Measurements from ENCODE around the gene OTUD1. TPM values are rescaled to one million over a fixed set of nuclear protein-coding genes. Genes with fewer than 3 reads are reported as not detected.

OTUD1 gene
- total RNA-seq, 1 experiment from 2014 or later, result 10.4 TPM

- DNase-seq, result no peak
- CTCF ChIA-PET, result no interaction called here
- no peaks in the 10 kb centered on the region for H3K36me3 Mint-ChIP-seq (ENCODE audit: insufficient read depth, unreplicated experiment)
- no peak overlapping the region for H3K27ac Mint-ChIP-seq (ENCODE audit: unreplicated experiment)
- peaks cover 33% of the 10 kb centered on the region for H3K27me3 Mint-ChIP-seq (ENCODE audit: unreplicated experiment)
- H3K4me3 Mint-ChIP-seq (ENCODE audit: low read depth, unreplicated experiment), result no peak overlapping the region
- no TSS peak for BruUV-seq (replicated peaks)
- intact Hi-C loops (cut with micrococcal nuclease; ENCODE audit: unreplicated experiment), result no loop called here
- H3K9me3 Mint-ChIP-seq (ENCODE audit: low read depth, unreplicated experiment), result no peaks in the 10 kb centered on the region
- no peak for TF ChIP-seq CTCF (IDR thresholded peaks at IDR 0.05; ENCODE audit: unreplicated experiment)
- no peaks in the 10 kb centered on the region for H3K4me1 Mint-ChIP-seq (ENCODE audit: low read depth, unreplicated experiment)
Measured at GRCh38 chr10:23472181-23472580, 33.3 kb downstream of the OTUD1 start.

- TF ChIP-seq CTCF (IDR thresholded peaks at IDR 0.05; ENCODE audit: unreplicated experiment), result no peak
- Mint-ChIP-seq H3K27me3 (ENCODE audit: unreplicated experiment) (peaks cover 30% of the 10 kb centered on the region), H3K9me3 (ENCODE audit: low read depth, unreplicated experiment) (no peaks in the 10 kb centered on the region), H3K4me1 (ENCODE audit: low read depth, unreplicated experiment) (no peaks in the 10 kb centered on the region), H3K36me3 (ENCODE audit: insufficient read depth, unreplicated experiment) (no peaks in the 10 kb centered on the region), H3K27ac (ENCODE audit: unreplicated experiment) (no peak overlapping the region), H3K4me3 (ENCODE audit: low read depth, unreplicated experiment) (no peak overlapping the region)
- CTCF ChIA-PET, result no interaction called here
- no peak for DNase-seq
- intact Hi-C loops (cut with micrococcal nuclease; ENCODE audit: unreplicated experiment), result no loop called here
- no TSS peak for BruUV-seq (replicated peaks)
Measured at GRCh38 chr10:23474081-23474480, 35.2 kb downstream of the OTUD1 start.

GRCh38 chr10:23474626-23475025, 35.8 kb downstream of the OTUD1 start:
- peaks cover 24% of the 10 kb centered on the region for H3K27me3 Mint-ChIP-seq (ENCODE audit: unreplicated experiment)
- H3K4me3 Mint-ChIP-seq (ENCODE audit: low read depth, unreplicated experiment), result no peak overlapping the region
- intact Hi-C loops (cut with micrococcal nuclease; ENCODE audit: unreplicated experiment), result no loop called here

GRCh38 chr10:23478570-23478969, 39.7 kb downstream of the OTUD1 start:
- no TSS peak for BruUV-seq (replicated peaks)
- Mint-ChIP-seq H3K4me3 (ENCODE audit: low read depth, unreplicated experiment) (no peak overlapping the region), H3K4me1 (ENCODE audit: low read depth, unreplicated experiment) (no peaks in the 10 kb centered on the region), H3K27ac (ENCODE audit: unreplicated experiment) (no peak overlapping the region), H3K9me3 (ENCODE audit: low read depth, unreplicated experiment) (no peaks in the 10 kb centered on the region), H3K27me3 (ENCODE audit: unreplicated experiment) (peaks cover 9% of the 10 kb centered on the region), H3K36me3 (ENCODE audit: insufficient read depth, unreplicated experiment) (no peaks in the 10 kb centered on the region)
- no peak for DNase-seq
- CTCF ChIA-PET, result no interaction called here
- intact Hi-C loops (cut with micrococcal nuclease; ENCODE audit: unreplicated experiment), result no loop called here
- no peak for TF ChIP-seq CTCF (IDR thresholded peaks at IDR 0.05; ENCODE audit: unreplicated experiment)

More at GRCh38 chr10:23474626-23475025, 35.8 kb downstream of the OTUD1 start:
- no peak for TF ChIP-seq CTCF (IDR thresholded peaks at IDR 0.05; ENCODE audit: unreplicated experiment)
- no TSS peak for BruUV-seq (replicated peaks)
- CTCF ChIA-PET, result no interaction called here
- no peaks in the 10 kb centered on the region for H3K4me1 Mint-ChIP-seq (ENCODE audit: low read depth, unreplicated experiment)
- DNase-seq, result no peak
- no peaks in the 10 kb centered on the region for H3K9me3 Mint-ChIP-seq (ENCODE audit: low read depth, unreplicated experiment)
- H3K27ac Mint-ChIP-seq (ENCODE audit: unreplicated experiment), result no peak overlapping the region
- no peaks in the 10 kb centered on the region for H3K36me3 Mint-ChIP-seq (ENCODE audit: insufficient read depth, unreplicated experiment)
